GM19324 (cell line): Measurements from ENCODE around the gene PRR5L.
"Not testable (repeated sequence)": the region's sequence is repeated elsewhere in the genome, so short reads cannot be mapped to it uniquely, and the experiment has no call there.

Source experiments
- ATAC-seq: cut with Tn5 transposase; IDR thresholded peaks from one replicate; pipeline ENCODE4 v1.9.1; 2021; ENCODE audit warnings: mild to moderate bottlenecking, moderate library complexity; ENCODE audit not compliant: unreplicated experiment, low FRiP score

Gene PRR5L

DNA sequence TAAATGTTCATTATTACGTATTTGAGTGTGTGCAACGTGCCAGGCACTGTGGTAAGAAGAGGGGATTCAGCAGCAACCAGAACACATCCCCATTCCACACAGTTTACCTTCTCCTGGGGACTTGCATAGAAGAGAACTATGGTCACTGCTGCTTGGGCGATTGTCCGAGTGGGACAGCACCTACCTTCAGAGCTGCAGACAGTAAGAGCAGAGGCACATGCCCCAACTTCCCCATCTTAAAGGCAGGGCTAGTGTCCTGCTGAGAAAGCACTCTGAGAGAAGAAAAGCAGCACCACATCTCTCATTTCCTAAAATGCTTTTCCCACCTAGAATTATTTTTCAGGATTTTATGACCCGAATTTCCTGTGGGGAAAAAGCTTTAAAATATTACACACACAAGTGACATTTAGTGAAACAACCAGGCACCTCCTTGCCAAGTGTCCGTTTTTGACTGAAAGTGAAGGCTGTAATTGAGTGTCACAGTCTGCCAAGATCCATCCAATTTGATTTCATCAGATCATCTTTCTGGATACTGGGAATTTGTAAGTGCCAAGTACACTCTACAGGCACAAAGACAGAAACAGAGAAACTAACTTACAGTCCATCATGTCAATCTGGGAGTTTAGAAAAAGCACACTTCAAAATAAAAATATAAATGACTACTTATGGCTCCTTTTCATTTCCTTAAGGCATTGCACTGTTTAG, 189.4 kb downstream of the PRR5L start:
- ATAC-seq = no peak

DNA sequence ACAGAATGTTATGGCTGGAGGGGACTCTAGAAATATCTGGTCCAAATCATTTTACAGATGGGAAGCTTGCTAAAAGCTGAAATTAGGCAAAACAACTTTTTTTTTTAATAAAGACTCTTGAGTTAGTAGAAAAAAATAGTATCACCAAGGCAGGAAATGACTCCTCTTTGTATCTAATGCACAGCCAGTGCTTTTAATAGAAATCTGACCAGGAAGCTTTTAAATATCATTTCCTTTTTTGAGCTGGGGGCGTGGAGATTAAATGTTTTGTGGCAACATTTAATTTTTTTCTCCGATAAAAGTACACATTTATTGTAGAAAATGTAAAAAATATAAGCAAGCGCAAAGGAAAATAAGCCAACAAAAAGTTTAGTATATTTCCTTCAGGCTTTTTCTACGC, 191.5 kb downstream of the PRR5L start:
- ATAC-seq = no peak

DNA sequence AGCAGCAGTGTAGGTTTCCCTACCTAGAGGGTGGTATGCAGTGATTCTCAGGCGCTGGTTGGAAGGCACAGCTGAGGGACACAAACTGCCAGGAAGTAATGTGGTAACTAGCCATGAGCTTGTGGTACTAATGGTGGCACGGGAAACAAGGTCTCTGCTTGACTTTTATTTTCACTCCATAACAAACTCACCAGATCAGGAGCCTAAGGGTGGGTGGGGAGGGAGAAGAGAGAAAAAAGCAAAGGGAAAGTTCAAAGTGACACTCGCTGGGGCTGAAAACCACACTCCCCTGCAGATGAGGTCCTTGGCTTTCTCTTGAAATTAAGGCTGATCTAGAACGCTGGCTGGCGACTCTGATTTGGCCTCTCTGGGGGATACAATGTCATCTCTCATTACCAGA, 192.0 kb downstream of the PRR5L start:
- no peak for ATAC-seq

DNA sequence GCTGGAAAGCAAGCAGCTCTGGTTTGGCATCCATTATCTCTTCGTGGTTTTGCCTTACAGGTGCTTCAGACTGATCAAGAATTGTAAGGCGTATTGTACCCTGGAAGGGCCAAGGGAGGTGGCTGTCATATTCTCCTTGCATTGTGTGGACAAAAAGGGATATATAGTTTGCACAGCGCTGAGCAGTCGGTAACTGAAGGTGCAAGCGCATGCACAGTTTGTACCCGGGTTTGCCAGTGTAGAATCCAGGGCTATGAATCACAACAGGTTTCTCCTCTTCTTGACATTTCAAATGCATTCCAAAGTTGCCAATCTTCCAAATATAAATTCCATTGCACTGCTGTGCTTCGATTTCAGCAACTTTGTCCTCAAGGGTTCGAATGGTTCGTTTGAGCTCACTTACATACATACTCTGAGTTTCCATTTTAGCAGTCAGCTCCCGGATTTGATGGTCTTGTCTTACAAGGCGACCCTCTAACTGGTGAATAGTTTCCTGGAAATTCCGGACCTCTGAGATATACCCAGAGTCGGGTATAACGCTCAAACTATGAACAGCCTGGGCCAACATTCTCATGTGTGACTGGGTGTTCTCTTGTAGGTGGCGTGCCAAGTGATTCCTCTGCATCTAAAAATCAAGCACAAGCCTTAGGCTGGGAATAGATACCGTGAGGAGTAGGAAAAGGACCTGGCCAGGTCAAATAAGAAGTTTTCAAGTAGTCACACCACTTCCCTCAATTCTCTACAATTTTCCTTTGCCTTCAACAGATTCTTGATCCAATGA, 194.1 kb downstream of the PRR5L start:
- ATAC-seq = no peak

DNA sequence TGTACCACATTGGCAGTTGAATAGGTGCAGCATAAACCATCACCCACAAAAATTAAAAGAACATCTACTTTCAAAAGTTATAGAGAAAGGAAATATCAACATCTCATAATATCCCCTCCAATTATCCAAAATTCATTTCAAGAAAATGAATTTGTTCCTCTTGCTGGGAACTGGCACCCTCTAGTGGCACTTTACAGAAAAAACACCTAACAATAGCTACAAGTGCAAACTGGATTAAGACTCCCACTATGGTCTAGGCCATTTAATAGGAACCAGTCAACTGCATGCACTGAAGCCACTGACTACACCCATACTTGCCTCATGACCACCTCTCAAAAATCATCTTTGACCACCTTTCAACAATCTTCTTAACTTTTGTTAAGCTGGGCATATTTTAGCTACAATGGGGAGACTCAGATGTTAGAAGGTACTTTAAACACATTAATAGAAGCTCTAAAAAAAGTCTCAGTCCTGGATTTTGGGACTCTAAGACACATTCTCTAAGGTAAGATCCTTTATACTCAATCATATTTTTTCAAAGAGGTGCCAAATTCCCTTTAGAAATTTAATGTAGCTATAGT, 196.7 kb downstream of the PRR5L start:
- no peak for ATAC-seq

DNA sequence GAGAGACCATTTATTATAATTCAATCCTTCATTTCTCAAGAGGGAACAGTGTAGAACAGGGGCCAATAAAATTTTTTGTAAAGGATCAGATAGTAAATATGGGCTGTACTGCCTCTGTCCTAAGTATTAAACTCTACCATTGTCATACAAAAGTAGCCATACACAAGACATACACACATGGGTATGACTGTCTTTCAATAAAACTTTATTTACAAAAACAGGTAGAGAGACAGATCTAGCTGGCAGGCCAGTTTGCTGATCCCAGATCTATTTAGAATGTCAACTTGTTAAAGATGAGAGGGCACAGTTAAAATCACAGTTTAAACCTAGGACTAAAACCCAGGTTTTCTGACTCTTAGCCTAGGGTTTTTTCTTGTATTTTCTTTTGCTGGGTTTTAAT, 197.2 kb downstream of the PRR5L start:
- no peak for ATAC-seq

DNA sequence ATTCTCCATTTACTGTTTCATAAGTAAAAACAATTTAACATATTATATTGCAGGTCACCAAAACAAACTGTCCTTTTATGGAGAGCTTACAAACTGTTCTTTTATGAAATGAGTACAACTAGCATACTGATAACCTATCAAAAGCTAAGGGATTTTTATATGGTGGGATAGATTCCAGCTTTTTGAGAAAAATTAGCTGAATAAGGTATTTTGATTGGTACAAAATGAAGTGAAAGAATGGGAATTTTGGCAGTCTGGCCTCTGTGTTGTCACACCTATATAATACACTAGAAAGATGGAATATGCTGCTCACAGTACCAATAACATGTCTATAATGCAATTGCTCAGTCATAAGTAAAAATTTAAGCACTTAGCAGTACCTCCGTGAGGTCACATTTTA, 202.6 kb downstream of the PRR5L start:
- no peak for ATAC-seq

DNA sequence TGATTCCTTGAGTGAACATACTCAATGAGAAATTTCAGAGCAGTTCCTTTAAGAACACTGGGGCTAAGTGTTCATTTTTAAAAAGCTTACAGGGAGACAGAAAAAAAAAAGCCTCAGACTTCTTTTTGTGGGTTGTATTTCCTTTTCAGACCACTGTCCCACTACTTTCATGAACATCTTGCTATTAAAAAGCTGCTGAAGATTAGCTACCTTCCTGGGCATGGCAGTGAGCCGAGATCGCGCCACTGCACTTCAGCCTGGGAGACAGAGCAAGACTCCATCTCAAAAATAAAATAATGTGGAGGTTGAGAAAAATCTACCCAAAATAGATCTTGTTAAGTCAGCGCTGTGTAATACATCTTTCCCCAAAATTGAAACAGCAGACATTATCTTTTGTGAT, 203.2 kb downstream of the PRR5L start:
- ATAC-seq = no peak

DNA sequence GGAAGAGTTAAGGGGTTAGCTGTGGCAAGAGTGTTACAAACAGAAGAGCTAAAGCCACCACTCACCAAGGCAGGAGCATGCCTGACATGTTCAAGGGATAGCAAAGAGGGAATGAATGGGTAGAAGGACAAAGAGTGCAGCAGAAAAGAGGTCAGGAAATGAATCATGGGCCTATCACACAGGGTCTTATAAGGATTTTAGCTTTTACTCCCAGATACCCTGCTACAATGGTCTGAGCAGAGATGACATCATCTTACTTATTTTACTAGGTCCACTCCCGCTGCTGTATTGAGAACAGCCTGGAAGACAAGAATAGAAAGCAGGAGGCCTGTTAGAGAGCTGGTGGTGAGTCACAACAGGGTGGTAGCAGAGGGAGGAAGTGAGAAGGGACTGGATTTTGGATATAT, 204.2 kb downstream of the PRR5L start:
- ATAC-seq = no peak

DNA sequence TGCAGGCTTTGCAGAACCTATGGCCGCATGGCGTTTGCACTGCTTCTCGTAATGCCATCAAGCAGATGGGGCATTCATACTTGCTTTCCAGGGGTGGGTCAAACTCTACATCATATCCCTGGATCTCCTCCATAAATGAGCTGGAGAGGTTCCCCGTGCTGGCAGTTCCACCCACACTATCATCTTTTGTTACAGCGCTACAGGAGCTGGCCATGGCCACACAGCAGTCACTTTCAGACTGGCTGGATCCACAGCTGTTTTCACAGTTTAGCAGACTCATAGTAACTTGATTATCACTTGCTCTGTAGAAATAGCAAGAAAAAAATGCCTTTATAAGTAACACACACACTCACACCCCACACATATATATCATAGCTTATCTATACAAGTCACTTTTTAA, 205.1 kb downstream of the PRR5L start:
- ATAC-seq = no peak

DNA sequence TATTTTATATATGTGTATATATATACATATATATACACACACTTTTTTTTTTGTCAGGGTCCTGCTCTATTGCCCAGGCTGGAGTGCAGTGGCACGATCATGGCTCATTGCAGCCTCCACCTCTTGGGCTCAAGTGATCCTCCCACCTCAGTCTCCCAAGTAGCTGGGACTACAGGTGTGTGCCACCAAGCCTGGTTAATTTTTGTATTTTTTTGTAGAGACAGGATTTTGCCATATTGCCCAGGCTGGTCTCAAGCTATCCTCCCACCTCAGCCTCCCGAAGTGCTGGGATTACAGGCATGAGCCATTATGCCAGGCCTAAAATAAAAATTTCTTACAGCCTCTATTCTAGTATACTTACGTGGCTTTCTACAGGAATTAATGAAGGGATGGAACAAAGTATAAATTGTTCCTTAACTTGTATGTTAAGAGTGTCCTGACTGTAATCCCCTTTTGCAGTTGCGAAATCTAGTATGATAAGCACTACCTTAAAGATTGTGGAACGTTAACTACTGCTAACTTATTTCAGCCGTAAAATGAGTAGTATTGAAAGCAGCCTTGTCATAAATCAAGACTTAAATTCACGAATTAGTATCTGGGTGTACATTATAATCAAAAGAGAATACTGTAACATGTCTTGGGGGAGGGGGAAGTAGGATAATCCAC, 211.9 kb downstream of the PRR5L start:
- no peak for ATAC-seq

DNA sequence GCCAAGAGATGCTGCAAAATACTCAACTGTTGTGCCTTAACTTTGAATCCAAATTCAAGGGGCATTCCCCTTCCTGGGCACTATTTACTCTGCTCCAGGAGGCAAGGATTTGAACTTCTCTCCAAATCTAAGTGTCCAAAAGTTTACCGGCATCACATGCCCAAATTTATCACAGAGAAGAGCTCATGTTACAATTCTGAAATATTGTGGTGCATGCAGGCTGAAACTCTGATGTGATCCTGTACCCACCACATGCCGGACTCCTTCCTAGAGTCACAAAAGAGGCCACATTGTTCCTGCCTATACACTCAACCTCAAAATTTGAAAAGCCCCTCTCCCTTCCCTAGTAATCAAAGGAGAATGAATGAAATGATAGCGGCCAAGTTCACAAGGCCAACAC, 212.7 kb downstream of the PRR5L start:
- ATAC-seq = no peak

DNA sequence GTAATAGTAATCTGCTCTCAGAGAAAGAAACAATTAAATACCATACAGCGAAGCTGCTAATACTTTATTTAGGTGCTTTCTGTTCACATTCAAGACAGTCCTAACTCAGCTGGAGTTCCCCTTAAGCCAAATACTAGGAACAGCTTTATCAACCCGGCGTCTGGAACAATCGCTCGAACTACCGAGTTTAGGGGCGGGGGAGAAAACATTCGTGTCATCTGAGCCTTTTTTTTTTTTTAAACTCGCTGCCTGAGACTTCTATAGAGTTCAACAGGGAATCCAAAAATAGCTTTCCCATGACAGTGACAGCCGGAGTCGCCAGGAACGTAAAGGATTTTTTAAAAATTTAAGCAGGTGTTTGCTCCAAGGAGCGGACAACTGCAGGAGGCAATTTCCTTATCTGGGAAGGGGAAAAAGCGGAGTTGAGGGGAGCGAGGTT, 213.1 kb downstream of the PRR5L start:
- peak; percentile 12 for ATAC-seq

DNA sequence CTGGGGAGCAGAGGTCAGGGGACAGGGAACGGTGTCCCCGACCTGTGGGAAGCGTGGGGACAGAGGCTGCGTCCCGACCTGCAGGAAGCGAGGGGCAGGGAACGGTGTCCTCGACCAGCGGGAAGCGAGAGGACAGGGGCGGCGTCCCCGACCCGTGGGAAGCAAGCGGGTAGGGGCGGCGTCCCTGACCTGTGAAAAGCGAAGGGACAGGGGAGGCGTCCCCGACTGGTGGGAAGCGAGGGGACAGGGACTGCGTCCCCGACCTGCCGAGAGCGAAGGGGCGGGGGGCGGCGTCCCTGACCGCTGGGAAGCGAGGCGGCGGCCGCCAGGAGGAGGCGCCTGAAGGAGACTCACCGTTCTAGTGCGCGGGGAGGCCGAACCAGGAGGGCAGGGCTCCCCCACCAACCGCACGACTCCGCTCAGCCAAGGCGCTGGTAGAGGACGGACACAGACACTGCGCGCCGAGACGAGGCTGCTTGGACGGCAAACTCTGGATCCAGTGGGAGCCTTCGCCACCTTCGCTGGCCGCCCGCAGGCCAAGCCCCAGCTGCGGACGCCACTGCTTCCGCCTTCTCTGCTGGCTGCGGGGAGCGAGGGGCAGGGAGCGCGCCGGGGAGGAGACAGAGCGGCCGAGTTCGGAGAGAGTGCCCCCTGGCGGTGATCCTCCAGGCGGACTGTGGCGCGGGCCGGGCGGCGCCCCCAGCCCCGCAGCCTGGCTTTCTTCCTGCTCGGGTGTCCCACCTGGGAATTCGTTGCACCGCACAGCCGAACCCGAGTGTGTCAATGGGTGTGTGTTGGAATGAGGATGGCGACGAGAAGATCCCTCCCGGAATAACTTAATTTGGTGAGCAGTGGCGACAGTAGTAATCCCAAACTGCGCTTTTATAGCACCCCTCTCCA, 213.9 kb downstream of the PRR5L start, which contains the start of gene TRAF6:
TRAF6 (minus strand) TSS at position 579 of the 900 bp plus-strand sequence. CDS start 8,757 bp downstream, outside the sequence.
- ATAC-seq = peak; percentile 98

DNA sequence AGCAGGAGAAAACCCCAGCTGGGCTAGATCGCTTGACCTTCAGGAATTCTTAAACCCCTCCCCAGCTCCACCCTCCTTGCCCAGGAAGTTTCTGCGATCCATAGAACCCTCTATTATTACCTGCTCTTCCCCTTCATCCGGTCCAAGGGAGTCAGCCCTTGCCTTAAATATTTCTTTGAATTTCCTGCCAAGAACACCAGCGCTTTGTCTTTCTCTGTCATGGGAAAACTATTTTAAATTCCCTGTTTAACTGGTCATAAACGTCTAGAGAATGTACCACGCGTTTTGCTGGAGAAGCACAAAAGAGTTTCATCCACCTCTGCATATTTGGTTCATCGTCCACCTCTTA, 214.5 kb downstream of the PRR5L start:
- ATAC-seq = no peak

DNA sequence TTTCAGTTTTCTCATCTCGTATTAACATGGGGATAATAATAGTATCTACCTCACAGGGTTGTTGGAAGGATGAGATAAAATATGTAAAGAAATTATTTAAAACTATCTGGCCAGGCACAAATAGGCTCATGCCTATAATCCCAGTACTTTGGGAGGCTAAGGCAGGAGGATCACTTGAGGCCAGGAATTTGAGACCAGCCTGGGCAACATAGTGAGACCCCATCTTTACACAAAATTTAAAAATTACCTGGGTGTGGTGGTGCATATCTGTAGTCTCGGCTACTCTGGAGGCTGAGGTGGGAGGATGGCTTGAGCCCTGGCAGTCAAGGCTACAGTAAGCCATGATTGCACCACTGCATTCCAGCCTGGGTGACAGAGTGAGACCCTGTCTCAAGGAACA, 215.0 kb downstream of the PRR5L start:
- ATAC-seq = not testable (repeated sequence)

DNA sequence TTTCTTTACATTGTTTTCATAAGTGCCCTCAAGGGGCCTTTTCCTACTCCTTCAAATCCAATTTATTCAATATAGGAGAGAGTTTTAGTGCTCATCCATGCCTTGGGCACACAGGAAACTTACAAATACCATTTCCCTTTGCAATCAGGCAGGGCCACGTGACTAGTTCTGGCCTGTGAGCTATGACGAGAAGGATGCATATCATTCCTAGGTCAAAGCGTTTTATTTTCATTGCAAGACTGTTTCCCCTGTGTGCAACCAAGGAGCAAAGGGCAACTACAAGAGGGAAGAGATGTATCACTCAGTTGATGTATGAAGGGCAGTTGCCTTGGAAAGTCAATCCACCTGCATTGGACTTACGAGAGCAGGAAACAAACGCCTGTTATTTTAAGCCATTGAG, 215.9 kb downstream of the PRR5L start:
- no peak for ATAC-seq

DNA sequence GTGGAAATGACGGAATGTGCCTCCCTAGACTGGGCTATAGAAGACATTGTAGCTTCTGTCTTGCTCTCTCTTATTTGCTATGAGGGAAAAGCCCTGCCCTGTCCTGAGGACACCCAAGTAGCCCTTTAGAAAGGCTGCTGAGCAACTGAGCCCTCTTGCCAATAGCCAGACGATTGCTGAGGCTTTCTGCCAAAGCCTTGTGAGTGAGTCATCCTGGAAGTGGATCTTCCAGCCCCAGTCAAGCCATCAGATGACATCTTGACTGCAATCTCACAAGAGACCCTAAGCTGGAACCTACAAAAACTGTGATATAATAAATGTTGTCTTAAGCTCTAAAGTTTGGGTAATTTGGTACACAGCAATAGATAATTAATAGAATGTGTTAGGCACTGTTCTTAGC, 217.9 kb downstream of the PRR5L start:
- no peak for ATAC-seq
